ENCODE results near the gene HRCT1. TPM values are rescaled to one million over a fixed set of nuclear protein-coding genes. Genes with fewer than 3 reads are reported as not detected.

HRCT1 gene
- total RNA-seq (2014; rRNA removed; shearing (Covaris generic)) = 0.21 TPM in 1 of 2 replicates, not detected in the other

GRCh38 chr9:35905912-35906679 is at the start of gene HRCT1:
Gene HRCT1 (plus strand): TSS chr9:35906202. CDS start chr9:35906288, 86 bp downstream.
- Histone ChIP-seq H3K36me3 (replicated peaks; ENCODE audit: control insufficient read depth, insufficient read depth, low read length) (no peaks in the 10 kb centered on the region), H3K4me3 (ENCODE audit: insufficient read depth, low read depth, low read length) (no peak within 1 kb of the TSS), H3K27me3 (ENCODE audit: control insufficient read depth, insufficient read depth, low read length) (no peaks in the 10 kb centered on the region)
- no peak for DNase-seq

- no peaks in the 10 kb centered on the region; the same call in 1 of the 2 replicates for H3K36me3 ChIP-seq (replicated peaks; ENCODE audit: control insufficient read depth, insufficient read depth, low read length)
- H3K27me3 ChIP-seq (ENCODE audit: control insufficient read depth, insufficient read depth, low read length) = no peaks in the 10 kb centered on the region; the same call in 1 of the 2 replicates
- no peak overlapping the region for H3K4me3 ChIP-seq (ENCODE audit: insufficient read depth, low read depth, low read length)
- DNase-seq = no peak
Measured at GRCh38 chr9:35856206-35856605, 49.8 kb upstream of the HRCT1 start.

- H3K4me3 ChIP-seq (ENCODE audit: insufficient read depth, low read depth, low read length) = no peak overlapping the region
- peaks cover 2% of the 10 kb centered on the region; the same call in 1 of the 2 replicates for H3K27me3 ChIP-seq (ENCODE audit: control insufficient read depth, insufficient read depth, low read length)
- no peaks in the 10 kb centered on the region; the same call in 1 of the 2 replicates for H3K36me3 ChIP-seq (replicated peaks; ENCODE audit: control insufficient read depth, insufficient read depth, low read length)
- no peak for DNase-seq
Measured at GRCh38 chr9:35856882-35857281, 49.1 kb upstream of the HRCT1 start.

- Histone ChIP-seq H3K27me3 (ENCODE audit: control insufficient read depth, insufficient read depth, low read length) (peaks cover 2% of the 10 kb centered on the region; the same call in 1 of the 2 replicates), H3K4me3 (ENCODE audit: insufficient read depth, low read depth, low read length) (no peak overlapping the region), H3K36me3 (replicated peaks; ENCODE audit: control insufficient read depth, insufficient read depth, low read length) (no peaks in the 10 kb centered on the region)
- DNase-seq = peak; percentile 4
Measured at GRCh38 chr9:35858458-35858857, 47.5 kb upstream of the HRCT1 start.

- H3K36me3 ChIP-seq (replicated peaks; ENCODE audit: control insufficient read depth, insufficient read depth, low read length) = no peaks in the 10 kb centered on the region
- DNase-seq = peak; percentile 30
- no peak overlapping the region for H3K4me3 ChIP-seq (ENCODE audit: insufficient read depth, low read depth, low read length)
- peaks cover 2% of the 10 kb centered on the region; the same call in 1 of the 2 replicates for H3K27me3 ChIP-seq (ENCODE audit: control insufficient read depth, insufficient read depth, low read length)
Measured at GRCh38 chr9:35859310-35859989, 46.6 kb upstream of the HRCT1 start.

- peaks cover 2% of the 10 kb centered on the region; the same call in 1 of the 2 replicates for H3K27me3 ChIP-seq (ENCODE audit: control insufficient read depth, insufficient read depth, low read length)
- peak; percentile 5 for DNase-seq
Measured at GRCh38 chr9:35859990-35860339, 46.0 kb upstream of the HRCT1 start.

GRCh38 chr9:35861161-35861897 is 44.7 kb upstream of the HRCT1 start:
- peak; percentile 48 for DNase-seq
- Histone ChIP-seq H3K27me3 (ENCODE audit: control insufficient read depth, insufficient read depth, low read length) (peaks cover 2% of the 10 kb centered on the region; the same call in 1 of the 2 replicates), H3K4me3 (ENCODE audit: insufficient read depth, low read depth, low read length) (no peak overlapping the region), H3K36me3 (replicated peaks; ENCODE audit: control insufficient read depth, insufficient read depth, low read length) (no peaks in the 10 kb centered on the region)

More at GRCh38 chr9:35859990-35860339, 46.0 kb upstream of the HRCT1 start:
- no peak overlapping the region for H3K4me3 ChIP-seq (ENCODE audit: insufficient read depth, low read depth, low read length)
- no peaks in the 10 kb centered on the region for H3K36me3 ChIP-seq (replicated peaks; ENCODE audit: control insufficient read depth, insufficient read depth, low read length)

GRCh38 chr9:35862328-35862727 is 43.7 kb upstream of the HRCT1 start:
- H3K36me3 ChIP-seq (replicated peaks; ENCODE audit: control insufficient read depth, insufficient read depth, low read length) = no peaks in the 10 kb centered on the region
- peak; percentile 6 for DNase-seq
- H3K27me3 ChIP-seq (ENCODE audit: control insufficient read depth, insufficient read depth, low read length) = peaks cover 2% of the 10 kb centered on the region; the same call in 1 of the 2 replicates
- no peak overlapping the region for H3K4me3 ChIP-seq (ENCODE audit: insufficient read depth, low read depth, low read length)

- peaks cover 2% of the 10 kb centered on the region; the same call in 1 of the 2 replicates for H3K27me3 ChIP-seq (ENCODE audit: control insufficient read depth, insufficient read depth, low read length)
- peak; percentile 5 for DNase-seq
- H3K4me3 ChIP-seq (ENCODE audit: insufficient read depth, low read depth, low read length) = no peak overlapping the region
- H3K36me3 ChIP-seq (replicated peaks; ENCODE audit: control insufficient read depth, insufficient read depth, low read length) = no peaks in the 10 kb centered on the region
Measured at GRCh38 chr9:35863583-35863982, 42.4 kb upstream of the HRCT1 start.

GRCh38 chr9:35864695-35865255 is 41.2 kb upstream of the HRCT1 start:
- H3K36me3 ChIP-seq (replicated peaks; ENCODE audit: control insufficient read depth, insufficient read depth, low read length) = no peaks in the 10 kb centered on the region
- peak; percentile 11 for DNase-seq
- no peak overlapping the region for H3K4me3 ChIP-seq (ENCODE audit: insufficient read depth, low read depth, low read length)
- H3K27me3 ChIP-seq (ENCODE audit: control insufficient read depth, insufficient read depth, low read length) = peaks cover 2% of the 10 kb centered on the region; the same call in 1 of the 2 replicates

GRCh38 chr9:35867538-35867937 is 38.5 kb upstream of the HRCT1 start:
- Histone ChIP-seq H3K4me3 (ENCODE audit: insufficient read depth, low read depth, low read length) (no peak overlapping the region), H3K36me3 (replicated peaks; ENCODE audit: control insufficient read depth, insufficient read depth, low read length) (no peaks in the 10 kb centered on the region), H3K27me3 (ENCODE audit: control insufficient read depth, insufficient read depth, low read length) (no peaks in the 10 kb centered on the region)
- peak; percentile 21 for DNase-seq

GRCh38 chr9:35868933-35869332 is 37.1 kb upstream of the HRCT1 start:
- no peaks in the 10 kb centered on the region for H3K27me3 ChIP-seq (ENCODE audit: control insufficient read depth, insufficient read depth, low read length)
- DNase-seq = no peak
- H3K4me3 ChIP-seq (ENCODE audit: insufficient read depth, low read depth, low read length) = no peak overlapping the region
- no peaks in the 10 kb centered on the region for H3K36me3 ChIP-seq (replicated peaks; ENCODE audit: control insufficient read depth, insufficient read depth, low read length)

- Histone ChIP-seq H3K36me3 (replicated peaks; ENCODE audit: control insufficient read depth, insufficient read depth, low read length) (no peaks in the 10 kb centered on the region), H3K4me3 (ENCODE audit: insufficient read depth, low read depth, low read length) (no peak overlapping the region), H3K27me3 (ENCODE audit: control insufficient read depth, insufficient read depth, low read length) (no peaks in the 10 kb centered on the region)
- DNase-seq = no peak
Measured at GRCh38 chr9:35869621-35870216, 36.3 kb upstream of the HRCT1 start.
